Measurements from ENCODE around the gene TIMP2. TPM values are rescaled to one million over a fixed set of nuclear protein-coding genes. Genes with fewer than 3 reads are reported as not detected.

TIMP2 gene
- total and polyA plus RNA-seq, 2 of the 13 experiments (the other 11 are each of a cell fraction or from before 2014, with no cell fraction given): 3.8 to 8.5 TPM

GRCh38 chr17:78962345-78962983 is 37.3 kb upstream of the TIMP2 start (continued):
- peak; percentile 6; the same call in 1 of the 2 replicates for TF ChIP-seq ZBTB38 (CRISPR knock-in tag; IDR thresholded peaks at IDR 0.05)
- TF ChIP-seq KDM4B (CRISPR knock-in tag; IDR thresholded peaks at IDR 0.05): no peak
- peak; percentile 51 to 52; a peak in 1 of 4 replicates for TF ChIP-seq HMGXB4 (CRISPR knock-in tag; IDR thresholded peaks at IDR 0.05; ENCODE audit: borderline replicate concordance in 1 of 2, low read depth in 1 of 2)
- TF ChIP-seq RELA (CRISPR knock-in tag; IDR thresholded peaks at IDR 0.05): 0 out of 2 replicates have a peak, but pooled peaks have one; percentile 13
- no peak for TF ChIP-seq EHMT2 (IDR thresholded peaks at IDR 0.05; ENCODE audit: borderline replicate concordance, low read depth, low read length)
- TF ChIP-seq ZNF766 (CRISPR knock-in tag; IDR thresholded peaks at IDR 0.05; ENCODE audit: borderline replicate concordance): peak; percentile 66; the same call in 1 of the 2 replicates
- TF ChIP-seq HDAC2 (CRISPR knock-in tag; IDR thresholded peaks at IDR 0.05): peak; percentile 78
- peak; percentile 67; the same call in 1 of the 2 replicates for TF ChIP-seq ERF (CRISPR knock-in tag; IDR thresholded peaks at IDR 0.05)
- TF ChIP-seq TMF1 (CRISPR knock-in tag; IDR thresholded peaks at IDR 0.05; ENCODE audit: low read depth): no peak
- TF ChIP-seq ZNF441 (CRISPR knock-in tag; IDR thresholded peaks at IDR 0.05; ENCODE audit: borderline replicate concordance): peak; percentile 88
- 0 out of 2 replicates have a peak, but pooled peaks have one; percentile 32 for TF ChIP-seq MEIS1 (CRISPR knock-in tag; IDR thresholded peaks at IDR 0.05; ENCODE audit: borderline replicate concordance)
- peak; percentile 89 for TF ChIP-seq FOSL2 (CRISPR knock-in tag; IDR thresholded peaks at IDR 0.05)
- TF ChIP-seq GFI1 (CRISPR knock-in tag; IDR thresholded peaks at IDR 0.05; ENCODE audit: borderline replicate concordance): peak; percentile 82
- peak; percentile 64; the same call in 1 of the 2 replicates for TF ChIP-seq GATAD1 (CRISPR knock-in tag; IDR thresholded peaks at IDR 0.05)
- TF ChIP-seq ZNF513 (CRISPR knock-in tag; conservative IDR thresholded peaks at IDR 0.05): no peak
- TF ChIP-seq ZNF761 (CRISPR knock-in tag; conservative IDR thresholded peaks at IDR 0.05): peak; percentile 66; the same call in 1 of the 2 replicates
- peak; percentile 80; the same call in 1 of the 2 replicates for TF ChIP-seq POGK (CRISPR knock-in tag; conservative IDR thresholded peaks at IDR 0.05)
- no peak; the same call in 1 of the 2 replicates for TF ChIP-seq ZNF296 (CRISPR knock-in tag; conservative IDR thresholded peaks at IDR 0.05)
- TF ChIP-seq BRF2 (CRISPR knock-in tag; IDR thresholded peaks at IDR 0.05): peak; percentile 87
- no peak for TF ChIP-seq REXO4 (CRISPR knock-in tag; IDR thresholded peaks at IDR 0.05; ENCODE audit: borderline replicate concordance)
- TF ChIP-seq SP1 (IDR thresholded peaks at IDR 0.05): no peak
- TF ChIP-seq SP1 (CRISPR knock-in tag; IDR thresholded peaks at IDR 0.05): no peak; the same call in 1 of the 2 replicates
- no peak for TF ChIP-seq ZNF446 (CRISPR knock-in tag; IDR thresholded peaks at IDR 0.05)
- TF ChIP-seq CBX5 (CRISPR knock-in tag; IDR thresholded peaks at IDR 0.05; ENCODE audit: borderline replicate concordance): peak; percentile 79; the same call in 1 of the 2 replicates
